Lung (tissue), 12 donors: ENCODE data around the gene HNRNPH2. TPM values are rescaled to one million over a fixed set of nuclear protein-coding genes. Genes with fewer than 3 reads are reported as not detected.

Source experiments
- ATAC-seq: fragments of 200-7000 bp; cut with Tn5 transposase; one replicate; pipeline ENCODE4 v1.9.1; 2020; ENCODE audit warnings: moderate number of reproducible peaks; ENCODE audit not compliant: insufficient read depth, low FRiP score
- DNase-seq, 3 donors: peaks; one replicate each; pipeline ENCODE4 v3.0.0-alpha.2; 2013 to 2017
- H3K27ac ChIP-seq, 2 donors: one replicate each; pipeline ENCODE4 v1.5.1; 2013; ENCODE audit warnings: mild to moderate bottlenecking in 2 of 2, moderate library complexity in 2 of 2, control low read depth in 1 of 2, inconsistent platforms in 1 of 2, low read depth in 1 of 2, low read length in 1 of 2
- H3K27me3 ChIP-seq, 3 donors: one replicate each; pipeline ENCODE4 v1.5.1; 2013; ENCODE audit warnings: low read length in 2 of 3; ENCODE audit not compliant: control insufficient read depth in 3 of 3, insufficient read depth in 3 of 3
- H3K36me3 ChIP-seq, 4 donors: one replicate each; pipeline ENCODE4 v1.5.1; 2013; ENCODE audit warnings: low read length in 4 of 4, mild to moderate bottlenecking in 1 of 4, moderate library complexity in 1 of 4; ENCODE audit not compliant: control insufficient read depth in 4 of 4, insufficient read depth in 4 of 4
- H3K4me1 ChIP-seq, 5 donors: one replicate each; pipeline ENCODE4 v1.5.1; 2013; ENCODE audit warnings: low read length in 5 of 5, mild to moderate bottlenecking in 2 of 5, moderate library complexity in 1 of 5; ENCODE audit not compliant: control insufficient read depth in 5 of 5, insufficient read depth in 5 of 5
- H3K4me3 ChIP-seq: one replicate; pipeline ENCODE4 v1.5.1; 2013; ENCODE audit warnings: mild to moderate bottlenecking, control low read depth, moderate library complexity
- H3K9ac ChIP-seq, 2 donors: one replicate each; pipeline ENCODE4 v1.5.1; 2013; ENCODE audit warnings: low read length in 2 of 2, control low read depth in 1 of 2; ENCODE audit not compliant: insufficient read depth in 1 of 2
- H3K9me3 ChIP-seq, 4 donors: one replicate each; pipeline ENCODE4 v1.5.1; 2013; ENCODE audit warnings: low read length in 3 of 4, mild to moderate bottlenecking in 1 of 4, moderate library complexity in 1 of 4; ENCODE audit not compliant: control insufficient read depth in 4 of 4, insufficient read depth in 3 of 4
- WGBS, 2 donors: extraction: QIAGEN DNeasy Blood & Tissue Kit; methylation state at CpG; one replicate each; pipeline ENCODE4 v1.1.7; 2013; 5-methylcytosine and 5-hydroxymethylcytosine counted together
- polyA plus RNA-seq, 2 donors: library from polyadenylated mRNA; stranded (reverse); fragments of 200-250 nt; gene quantifications; one replicate each; pipeline ENCODE4 v1.2.1, GENCODE V29; 2013
- total RNA-seq, 2 donors: library from RNA; depleted of rRNA in 1 of 2; stranded (reverse); fragments of >200 nt in 1 of 2; gene quantifications; one replicate each; pipeline ENCODE4 v1.2.1, GENCODE V29; 2014 to 2021
- TF ChIP-seq, protein P1 (sequence below): IDR thresholded peaks from 2 replicates; pipeline ENCODE4 v1.5.1; 2012; ENCODE audit warnings: mild to moderate bottlenecking; ENCODE audit errors: control extremely low read depth, extremely low read depth
- donor health status: control.
- donor health status: control.
- donor health status: Bipolar disorder and iron deficiency.
- donor health status: healthy.
- donor health status: DM: yes; HTN: yes; CAD: no.

HNRNPH2 gene
- total and polyA plus RNA-seq, 4 donors: 38.0 to 102 (median 72.7) TPM

GRCh38 chrX:101427954-101428353, 19.9 kb downstream of the HNRNPH2 start:
- 96 to 100% methylated on average over 2 of the region's 2 CpGs for WGBS, 2 donors
- TF ChIP-seq, protein P1, sequence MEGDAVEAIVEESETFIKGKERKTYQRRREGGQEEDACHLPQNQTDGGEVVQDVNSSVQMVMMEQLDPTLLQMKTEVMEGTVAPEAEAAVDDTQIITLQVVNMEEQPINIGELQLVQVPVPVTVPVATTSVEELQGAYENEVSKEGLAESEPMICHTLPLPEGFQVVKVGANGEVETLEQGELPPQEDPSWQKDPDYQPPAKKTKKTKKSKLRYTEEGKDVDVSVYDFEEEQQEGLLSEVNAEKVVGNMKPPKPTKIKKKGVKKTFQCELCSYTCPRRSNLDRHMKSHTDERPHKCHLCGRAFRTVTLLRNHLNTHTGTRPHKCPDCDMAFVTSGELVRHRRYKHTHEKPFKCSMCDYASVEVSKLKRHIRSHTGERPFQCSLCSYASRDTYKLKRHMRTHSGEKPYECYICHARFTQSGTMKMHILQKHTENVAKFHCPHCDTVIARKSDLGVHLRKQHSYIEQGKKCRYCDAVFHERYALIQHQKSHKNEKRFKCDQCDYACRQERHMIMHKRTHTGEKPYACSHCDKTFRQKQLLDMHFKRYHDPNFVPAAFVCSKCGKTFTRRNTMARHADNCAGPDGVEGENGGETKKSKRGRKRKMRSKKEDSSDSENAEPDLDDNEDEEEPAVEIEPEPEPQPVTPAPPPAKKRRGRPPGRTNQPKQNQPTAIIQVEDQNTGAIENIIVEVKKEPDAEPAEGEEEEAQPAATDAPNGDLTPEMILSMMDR: no peak
- Histone ChIP-seq H3K27me3 (no peaks in the 10 kb centered on the region), H3K4me3 (no peak overlapping the region), H3K27ac (no peak overlapping the region), H3K9ac (no peak overlapping the region), H3K36me3 (peaks cover 2 to 15% (median 5%) of the 10 kb centered on the region in 4 donors), H3K4me1 (no peaks in the 10 kb centered on the region), H3K9me3 (peaks cover 0 to 5% (median 2%) of the 10 kb centered on the region in 4 donors)
- DNase-seq: no peak
- ATAC-seq: no peak

GRCh38 chrX:101429934-101430333, 21.9 kb downstream of the HNRNPH2 start:
- ATAC-seq (no peak), DNase-seq (no peak)
- Histone ChIP-seq H3K4me1 (no peaks in the 10 kb centered on the region), H3K36me3 (peaks cover 2 to 15% (median 5%) of the 10 kb centered on the region in 4 donors), H3K27ac (no peak overlapping the region), H3K9ac (no peak overlapping the region), H3K4me3 (no peak overlapping the region), H3K9me3 (peaks cover 0 to 5% (median 2%) of the 10 kb centered on the region in 4 donors), H3K27me3 (no peaks in the 10 kb centered on the region)
- 73 to 96% methylated on average over 1 of the region's 1 CpG for WGBS, 2 donors
- TF ChIP-seq, protein P1: no peak

GRCh38 chrX:101430457-101431078, 22.5 kb downstream of the HNRNPH2 start:
- Histone ChIP-seq H3K27me3 (no peaks in the 10 kb centered on the region), H3K27ac (no peak overlapping the region), H3K36me3 (peaks cover 2 to 15% (median 5%) of the 10 kb centered on the region in 4 donors), H3K9ac (no peak overlapping the region), H3K4me1 (no peaks in the 10 kb centered on the region), H3K4me3 (no peak overlapping the region), H3K9me3 (peaks cover 0 to 5% (median 2%) of the 10 kb centered on the region in 4 donors)
- ATAC-seq (no peak), DNase-seq (no peak)
- TF ChIP-seq, protein P1: no peak
- WGBS, 2 donors: 84 to 100% methylated on average over 2 of the region's 2 CpGs

DNA sequence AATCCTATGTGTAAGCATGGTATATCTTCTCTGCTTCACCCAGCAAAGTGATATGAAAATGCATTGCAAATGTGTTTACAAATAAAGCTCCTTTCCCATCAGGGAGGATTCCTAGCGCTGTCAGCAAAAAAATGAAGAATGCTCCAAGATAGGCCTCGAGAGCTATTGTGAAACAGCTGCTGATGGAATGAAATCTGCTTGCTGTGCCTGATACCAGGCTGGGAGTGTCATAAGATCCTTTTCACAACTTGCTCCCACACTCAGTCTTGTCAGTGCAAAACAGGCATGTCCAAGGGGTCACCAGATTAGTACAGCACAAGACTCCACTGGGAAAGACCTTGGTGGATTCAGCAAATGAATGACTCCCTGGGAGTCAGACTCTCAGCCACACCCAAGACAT, 34.1 kb downstream of the HNRNPH2 start:
- Histone ChIP-seq H3K27me3 (no peaks in the 10 kb centered on the region), H3K9ac (no peak overlapping the region), H3K4me1 (no peaks in the 10 kb centered on the region), H3K27ac (no peak overlapping the region), H3K36me3 (peaks cover 3 to 10% (median 8%) of the 10 kb centered on the region in 4 donors), H3K4me3 (no peak overlapping the region), H3K9me3 (peaks cover 0 to 6% (median 3%) of the 10 kb centered on the region in 4 donors)
- TF ChIP-seq, protein P1: no peak
- no peak for ATAC-seq
- DNase-seq: no peak
- WGBS, 2 donors: 53 to 65% methylated on average over 2 of the region's 2 CpGs
